Smooth muscle cell (in vitro differentiated cells): ENCODE results near the gene C1orf122. TPM values are rescaled to one million over a fixed set of nuclear protein-coding genes. Genes with fewer than 3 reads are reported as not detected.

ENCODE experiments used
- DNase-seq: peaks from one replicate; lab custom pipeline; 2025; ENCODE audit not compliant: unreplicated experiment; lab: John Stamatoyannopoulos, UW
- H2AFZ ChIP-seq: fragments of 200-600 bp; sonication (generic); 2 replicates; pipeline ENCODE4 v1.6.0; 2016; ENCODE audit warnings: antibody characterized with exemption, low read depth, mild to moderate bottlenecking
- H3F3A ChIP-seq: fragments of 200-600 bp; sonication (generic); 2 replicates; pipeline ENCODE4 v1.6.0; 2017; ENCODE audit warnings: antibody characterized with exemption, low read depth
- H3K27ac ChIP-seq: fragments of 200-600 bp; sonication (generic); 2 replicates; pipeline ENCODE4 v1.5.1; 2016; ENCODE audit warnings: low read depth, mild to moderate bottlenecking
- H3K27me3 ChIP-seq: fragments of 200-600 bp; sonication (generic); 2 replicates; pipeline ENCODE4 v1.6.1; 2016; ENCODE audit warnings: low read depth, mild to moderate bottlenecking
- H3K36me3 ChIP-seq: fragments of 200-600 bp; sonication (generic); 2 replicates; pipeline ENCODE4 v1.5.1; 2016; ENCODE audit warnings: low read depth
- H3K4me1 ChIP-seq: fragments of 200-600 bp; sonication (generic); 2 replicates; pipeline ENCODE4 v1.5.1; 2016; ENCODE audit warnings: low read depth
- H3K4me2 ChIP-seq: fragments of 200-600 bp; sonication (generic); 2 replicates; pipeline ENCODE4 v1.6.0; 2016; ENCODE audit warnings: mild to moderate bottlenecking
- H3K4me3 ChIP-seq: fragments of 200-600 bp; sonication (generic); 2 replicates; pipeline ENCODE4 v1.5.1; 2016; ENCODE audit warnings: mild to moderate bottlenecking
- H3K79me2 ChIP-seq: fragments of 200-600 bp; sonication (generic); 2 replicates; pipeline ENCODE4 v1.6.0; 2016; ENCODE audit warnings: low read depth, mild to moderate bottlenecking
- H3K9ac ChIP-seq: fragments of 200-600 bp; sonication (generic); 2 replicates; pipeline ENCODE4 v1.6.0; 2016; ENCODE audit warnings: low read depth
- H3K9me3 ChIP-seq: fragments of 200-600 bp; sonication (generic); replicated peaks from 2 replicates; pipeline ENCODE4 v1.5.1; 2016; ENCODE audit warnings: low read depth
- H4K20me1 ChIP-seq: fragments of 200-600 bp; sonication (generic); 2 replicates; pipeline ENCODE4 v1.6.0; 2016; ENCODE audit warnings: low read depth
- CTCF ChIP-seq: fragments of 200-600 bp; sonication (generic); IDR thresholded peaks from 2 replicates; pipeline ENCODE4 v1.5.1; 2017; ENCODE audit warnings: borderline replicate concordance, mild to moderate bottlenecking, antibody characterized with exemption; ENCODE audit not compliant: insufficient read depth, poor library complexity, severe bottlenecking
- WGBS: methylation state at CpG from one replicate; pipeline ENCODE4 v1.1.7; 2016; ENCODE audit warnings: low lambda C conversion rate; 5-methylcytosine and 5-hydroxymethylcytosine counted together
- polyA plus RNA-seq: library from polyadenylated mRNA; unstranded; fragments of >200 nt; fragmentation: Nextera tagmentation; extraction: Ambion mirVana; gene quantifications from 2 replicates; pipeline ENCODE4 v1.2.1, GENCODE V29; 2016
- total RNA-seq: library from RNA; depleted of rRNA; stranded (reverse); fragments of >200 nt; gene quantifications from 2 replicates; pipeline ENCODE4 v1.2.3, GENCODE V29; 2014

C1orf122 gene
- total and polyA plus RNA-seq, 2 experiments from 2014 or later: 57.8 to 140 TPM

- no peak overlapping the region for H2AFZ ChIP-seq
- no peaks in the 10 kb centered on the region for H3K36me3 ChIP-seq
- H3K4me1 ChIP-seq: peaks cover 9% of the 10 kb centered on the region
- no peak overlapping the region for H3K27ac ChIP-seq
- WGBS: 87% methylated on average over 6 of the region's 6 CpGs
- no peaks in the 10 kb centered on the region for H3K27me3 ChIP-seq
- DNase-seq: no peak
- no peak overlapping the region for H3K9ac ChIP-seq
- H3K4me2 ChIP-seq: no peak overlapping the region
- H3K9me3 ChIP-seq: no peaks in the 10 kb centered on the region
- H3K4me3 ChIP-seq: no peak overlapping the region
- no peaks in the 10 kb centered on the region for H3F3A ChIP-seq
- TF ChIP-seq CTCF: no peak
- peaks cover 56% of the 10 kb centered on the region for H4K20me1 ChIP-seq
- H3K79me2 ChIP-seq: peaks cover 81% of the 10 kb centered on the region
These were observed 46.8 kb downstream of the C1orf122 start for GRCh38 chr1:37854406-37854805.

Other genes starting within 250 kb of the C1orf122 start
- 57.4 and 64.7 TPM in 2 replicates for gene GNL2, start 211.9 kb upstream of the C1orf122 start, total RNA-seq
- gene GNL2, start 211.9 kb upstream of the C1orf122 start, polyA plus RNA-seq: 61.2 and 63.8 TPM in 2 replicates
- gene RSPO1, start 172.9 kb upstream of the C1orf122 start, total RNA-seq: not detected in 2 replicates
- not detected in 2 replicates for gene RSPO1, start 172.9 kb upstream of the C1orf122 start, polyA plus RNA-seq
- 2.4 and 5.4 TPM in 2 replicates for gene CDCA8, start 115.3 kb upstream of the C1orf122 start, total RNA-seq
- gene CDCA8, start 115.3 kb upstream of the C1orf122 start, polyA plus RNA-seq: 9.9 and 12.4 TPM in 2 replicates
- not detected in 2 replicates for gene EPHA10, start 42.7 kb upstream of the C1orf122 start, total RNA-seq
- gene EPHA10, start 42.7 kb upstream of the C1orf122 start, polyA plus RNA-seq: not detected in 2 replicates
- gene MANEAL, start 13.9 kb upstream of the C1orf122 start, total RNA-seq: 0.13 TPM in 1 of 2 replicates, not detected in the other
- gene MANEAL, start 13.9 kb upstream of the C1orf122 start, polyA plus RNA-seq: 0.61 and 0.67 TPM in 2 replicates
- gene YRDC, start 418 bp downstream of the C1orf122 start, total RNA-seq: 29.6 and 39.9 TPM in 2 replicates
- 46.0 and 46.4 TPM in 2 replicates for gene YRDC, start 418 bp downstream of the C1orf122 start, polyA plus RNA-seq
- 5.3 and 25.9 TPM in 2 replicates for gene MTF1, start 51.8 kb downstream of the C1orf122 start, total RNA-seq
- 6.8 and 8.1 TPM in 2 replicates for gene MTF1, start 51.8 kb downstream of the C1orf122 start, polyA plus RNA-seq
- gene INPP5B, start 139.3 kb downstream of the C1orf122 start, total RNA-seq: 11.0 and 12.0 TPM in 2 replicates
- 5.8 and 6.7 TPM in 2 replicates for gene INPP5B, start 139.3 kb downstream of the C1orf122 start, polyA plus RNA-seq
- gene SF3A3, start 182.2 kb downstream of the C1orf122 start, total RNA-seq: 74.9 and 79.6 TPM in 2 replicates
- gene SF3A3, start 182.2 kb downstream of the C1orf122 start, polyA plus RNA-seq: 50.8 and 54.0 TPM in 2 replicates
- gene FHL3, start 197.7 kb downstream of the C1orf122 start, total RNA-seq: 29.5 and 32.0 TPM in 2 replicates
- 67.1 and 70.2 TPM in 2 replicates for gene FHL3, start 197.7 kb downstream of the C1orf122 start, polyA plus RNA-seq
- gene UTP11, start 204.9 kb downstream of the C1orf122 start, total RNA-seq: 72.4 and 73.5 TPM in 2 replicates
- gene UTP11, start 204.9 kb downstream of the C1orf122 start, polyA plus RNA-seq: 43.7 and 44.4 TPM in 2 replicates
- gene POU3F1, start 239.0 kb downstream of the C1orf122 start, total RNA-seq: not detected in 2 replicates
- 0.55 and 1.4 TPM in 2 replicates for gene POU3F1, start 239.0 kb downstream of the C1orf122 start, polyA plus RNA-seq